H9 (cell line): Measurements from ENCODE around the gene BHLHA9. TPM values are rescaled to one million over a fixed set of nuclear protein-coding genes. Genes with fewer than 3 reads are reported as not detected.
"Not testable (repeated sequence)": the region's sequence is repeated elsewhere in the genome, so short reads cannot be mapped to it uniquely, and the experiment has no call there.

Source experiments
- DNase-seq: peaks from one replicate; pipeline ENCODE4 v3.0.0-alpha.2; 2017
- H2AFZ ChIP-seq: one replicate; pipeline ENCODE4 v1.6.1; 2013; ENCODE audit warnings: mild to moderate bottlenecking, low read length, control low read depth, moderate library complexity
- H2AK5ac ChIP-seq: 2 replicates; pipeline ENCODE4 v1.6.1; 2013; ENCODE audit warnings: low read length, control low read depth, mixed read lengths; ENCODE audit not compliant: insufficient read length
- H2BK120ac ChIP-seq: one replicate; pipeline ENCODE4 v1.6.1; 2013; ENCODE audit warnings: low read depth, mild to moderate bottlenecking, low read length, control low read depth, inconsistent platforms; ENCODE audit not compliant: poor library complexity, severe bottlenecking
- H2BK12ac ChIP-seq: 2 replicates; pipeline ENCODE4 v1.6.1; 2013; ENCODE audit warnings: low read length, control low read depth, mixed read lengths, low read depth; ENCODE audit not compliant: insufficient read length
- H2BK15ac ChIP-seq: 2 replicates; pipeline ENCODE4 v1.6.1; 2013; ENCODE audit warnings: low read depth, low read length, control low read depth
- H2BK20ac ChIP-seq: one replicate; pipeline ENCODE4 v1.6.1; 2013; ENCODE audit warnings: low read depth, mild to moderate bottlenecking, low read length, control low read depth, inconsistent platforms; ENCODE audit not compliant: poor library complexity, severe bottlenecking
- H2BK5ac ChIP-seq: 2 replicates; pipeline ENCODE4 v1.6.1; 2013; ENCODE audit warnings: low read length, control low read depth, mixed read lengths; ENCODE audit not compliant: insufficient read length
- H3K14ac ChIP-seq: 2 replicates; pipeline ENCODE4 v1.6.1; 2013; ENCODE audit warnings: low read length, control low read depth; ENCODE audit not compliant: insufficient read depth
- H3K18ac ChIP-seq: 2 replicates; pipeline ENCODE4 v1.6.1; 2013; ENCODE audit warnings: low read depth, mild to moderate bottlenecking, mixed read lengths, low read length, control low read depth; ENCODE audit not compliant: insufficient read length
- H3K23ac ChIP-seq: 2 replicates; pipeline ENCODE4 v1.6.1; 2013; ENCODE audit warnings: low read length, control low read depth, mixed read lengths, low read depth; ENCODE audit not compliant: insufficient read length
- H3K23me2 ChIP-seq: 2 replicates; pipeline ENCODE4 v1.6.1; 2013; ENCODE audit warnings: low read depth, mild to moderate bottlenecking, mixed read lengths, low read length, control low read depth; ENCODE audit not compliant: insufficient read length, poor library complexity, severe bottlenecking
- H3K27ac ChIP-seq: 2 replicates; pipeline ENCODE4 v1.5.1; 2013; ENCODE audit warnings: low read length, control low read depth, mixed read lengths, low read depth; ENCODE audit not compliant: insufficient read length
- H3K27me3 ChIP-seq: 2 replicates; pipeline ENCODE4 v1.6.1; 2013; ENCODE audit warnings: low read length, control low read depth, inconsistent platforms; ENCODE audit not compliant: insufficient read depth
- H3K4ac ChIP-seq: 2 replicates; pipeline ENCODE4 v1.6.1; 2013; ENCODE audit warnings: low read depth, mild to moderate bottlenecking, control low read depth, inconsistent platforms, low read length, moderate library complexity
- H3K4me1 ChIP-seq: 2 replicates; pipeline ENCODE4 v1.6.1; 2013; ENCODE audit warnings: low read length, control low read depth, inconsistent platforms; ENCODE audit not compliant: insufficient read depth
- H3K4me2 ChIP-seq: 2 replicates; pipeline ENCODE4 v1.6.1; 2013; ENCODE audit warnings: low read length, control low read depth, mixed read lengths; ENCODE audit not compliant: insufficient read length, insufficient read depth
- H3K56ac ChIP-seq: 2 replicates; pipeline ENCODE4 v1.6.1; 2013; ENCODE audit warnings: low read depth, mild to moderate bottlenecking, mixed read lengths, low read length, control low read depth; ENCODE audit not compliant: insufficient read length
- H3K79me1 ChIP-seq: 2 replicates; pipeline ENCODE4 v1.6.1; 2013; ENCODE audit warnings: low read depth, mild to moderate bottlenecking, moderate library complexity, low read length, control low read depth, inconsistent platforms; ENCODE audit not compliant: insufficient read depth, poor library complexity, severe bottlenecking
- H3K79me2 ChIP-seq: 2 replicates; pipeline ENCODE4 v1.6.1; 2013; ENCODE audit warnings: low read length, control low read depth, inconsistent platforms; ENCODE audit not compliant: insufficient read depth
- H3K9ac ChIP-seq: 2 replicates; pipeline ENCODE4 v1.6.1; 2013; ENCODE audit warnings: low read length, control low read depth, mixed read lengths; ENCODE audit not compliant: insufficient read length; ENCODE audit errors: extremely low read depth
- H3K9me3 ChIP-seq: one replicate; pipeline ENCODE4 v1.6.1; 2013; ENCODE audit warnings: low read depth, low read length, inconsistent platforms; ENCODE audit not compliant: control insufficient read depth
- H3T11ph ChIP-seq: one replicate; pipeline ENCODE4 v1.6.1; 2013; ENCODE audit warnings: mild to moderate bottlenecking, low read length, control low read depth, inconsistent platforms
- H4K20me1 ChIP-seq: one replicate; pipeline ENCODE4 v1.6.1; 2013; ENCODE audit not compliant: control insufficient read depth, insufficient read length, insufficient read depth
- H4K5ac ChIP-seq: 2 replicates; pipeline ENCODE4 v1.6.1; 2013; ENCODE audit warnings: low read depth, mild to moderate bottlenecking, mixed read lengths, low read length, control low read depth; ENCODE audit not compliant: insufficient read length
- H4K8ac ChIP-seq: replicated peaks from 2 replicates; pipeline ENCODE4 v1.6.1; 2013; ENCODE audit warnings: low read length, control low read depth, mixed read lengths, low read depth; ENCODE audit not compliant: insufficient read length
- H4K91ac ChIP-seq: 2 replicates; pipeline ENCODE4 v1.6.1; 2013; ENCODE audit warnings: low read depth, mild to moderate bottlenecking, moderate library complexity, mixed read lengths, low read length, control low read depth; ENCODE audit not compliant: insufficient read length
- H3K27ac Mint-ChIP-seq, 3 experiments: 2 replicates in 2 of 3; 3 replicates in 1 of 3; pipeline ENCODE4 v1.8.0; 2020 to 2021; ENCODE audit warnings: mixed read lengths in 3 of 3, mild to moderate bottlenecking in 1 of 3, moderate library complexity in 1 of 3
- H3K27me3 Mint-ChIP-seq: 2 replicates; pipeline ENCODE4 v1.8.0; 2021; ENCODE audit warnings: low read depth, mild to moderate bottlenecking, moderate library complexity, mixed read lengths
- H3K36me3 Mint-ChIP-seq, 3 experiments: 2 replicates in 2 of 3; 3 replicates in 1 of 3; pipeline ENCODE4 v1.8.0; 2020 to 2021; ENCODE audit warnings: low read depth in 3 of 3, mixed read lengths in 3 of 3; ENCODE audit not compliant: insufficient read depth in 1 of 3
- H3K4me1 Mint-ChIP-seq, 2 experiments: 2 replicates each; pipeline ENCODE4 v1.8.0; 2020; ENCODE audit warnings: mixed read lengths in 2 of 2
- H3K4me3 Mint-ChIP-seq, 2 experiments: 2 replicates in 1 of 2; 3 replicates in 1 of 2; pipeline ENCODE4 v1.8.0; 2020 to 2021; ENCODE audit warnings: mild to moderate bottlenecking in 2 of 2, mixed read lengths in 2 of 2, moderate library complexity in 1 of 2
- H3K9me3 Mint-ChIP-seq, 2 experiments: 2 replicates in 1 of 2; 3 replicates in 1 of 2; pipeline ENCODE4 v1.8.0; 2020; ENCODE audit warnings: mild to moderate bottlenecking in 2 of 2, mixed read lengths in 2 of 2, moderate library complexity in 1 of 2
- WGBS: extraction: QIAGEN DNeasy Blood & Tissue Kit; methylation state at CpG from one replicate; pipeline ENCODE4 v1.1.7; 2013; ENCODE audit warnings: missing lambda C conversion rate, low lambda C conversion rate, mixed read lengths; ENCODE audit not compliant: insufficient read length; ENCODE audit errors: extremely low coverage; 5-methylcytosine and 5-hydroxymethylcytosine counted together
- total RNA-seq: library from RNA; stranded (reverse); gene quantifications from 2 replicates; pipeline ENCODE4 v1.2.1, GENCODE V29; 2021
- TF ChIP-seq, protein P1 (sequence below): fragments of 200-600 bp; sonication (generic); conservative IDR thresholded peaks from 3 replicates; pipeline ENCODE4 v1.8.0; 2021; ENCODE audit warnings: antibody characterized with exemption, mild to moderate bottlenecking

Gene BHLHA9
- total RNA-seq, 1 experiment from 2014 or later = not detected

DNA sequence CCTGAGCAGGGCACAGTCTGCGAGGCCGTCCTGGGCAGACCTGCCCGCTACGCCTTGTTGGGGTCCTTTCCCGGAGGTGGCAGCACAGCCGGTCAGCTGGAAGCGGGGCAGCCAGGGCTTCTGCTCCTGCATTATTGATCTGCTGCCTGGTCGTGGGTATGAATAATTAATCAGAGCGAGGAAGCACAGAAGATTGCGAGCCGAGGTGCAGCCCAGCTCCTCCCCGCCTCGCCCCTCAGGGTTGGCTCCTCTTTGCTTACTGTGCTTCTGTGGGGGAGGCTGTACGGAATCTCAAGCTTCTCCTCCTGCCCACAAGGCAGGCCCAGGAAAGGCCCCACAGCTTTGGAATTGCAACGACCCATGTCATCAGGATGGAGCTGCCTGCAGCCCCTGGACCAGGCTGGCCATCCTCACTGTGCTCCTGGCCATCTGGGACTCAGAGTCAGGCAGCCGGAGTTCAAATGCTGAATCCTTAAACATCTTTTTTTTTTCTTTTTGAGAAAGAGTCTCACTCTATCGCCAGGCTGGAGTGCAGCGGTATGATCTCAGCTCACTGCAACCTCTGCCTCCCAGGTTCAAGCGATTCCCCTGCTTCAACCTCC, 34.8 kb downstream of the BHLHA9 start:
- Histone ChIP-seq H3K9ac (no peak overlapping the region), H3K18ac (no peak overlapping the region), H2BK5ac (no peak overlapping the region), H3K27me3 (no peaks in the 10 kb centered on the region), H4K8ac (no peak overlapping the region), H2BK120ac (no peak overlapping the region), H3K4me2 (no peak overlapping the region), H3K23me2 (no peaks in the 10 kb centered on the region), H3K79me1 (no peaks in the 10 kb centered on the region), H2BK20ac (no peak overlapping the region), H2AFZ (no peak overlapping the region), H3K4me1 (no peaks in the 10 kb centered on the region), H3K9me3 (no peaks in the 10 kb centered on the region), H2AK5ac (no peak overlapping the region), H4K91ac (no peak overlapping the region), H3K23ac (no peak overlapping the region), H3K27ac (no peak overlapping the region), H4K5ac (no peak overlapping the region), H4K20me1 (no peaks in the 10 kb centered on the region), H3K56ac (no peak overlapping the region), H3T11ph (no peak overlapping the region), H2BK12ac (no peak overlapping the region), H3K4ac (no peak overlapping the region), H2BK15ac (no peak overlapping the region), H3K14ac (no peak overlapping the region), H3K79me2 (no peaks in the 10 kb centered on the region)
- Mint-ChIP-seq H3K27ac (no peak overlapping the region), H3K9me3 (no peaks in the 10 kb centered on the region), H3K27me3 (peaks cover 20% of the 10 kb centered on the region), H3K36me3 (no peaks in the 10 kb centered on the region), H3K4me3 (no peak overlapping the region), H3K4me1 (peaks cover 0 to 2% of the 10 kb centered on the region in 2 experiments; a peak in 1 of 4 replicates)
- TF ChIP-seq, protein P1, sequence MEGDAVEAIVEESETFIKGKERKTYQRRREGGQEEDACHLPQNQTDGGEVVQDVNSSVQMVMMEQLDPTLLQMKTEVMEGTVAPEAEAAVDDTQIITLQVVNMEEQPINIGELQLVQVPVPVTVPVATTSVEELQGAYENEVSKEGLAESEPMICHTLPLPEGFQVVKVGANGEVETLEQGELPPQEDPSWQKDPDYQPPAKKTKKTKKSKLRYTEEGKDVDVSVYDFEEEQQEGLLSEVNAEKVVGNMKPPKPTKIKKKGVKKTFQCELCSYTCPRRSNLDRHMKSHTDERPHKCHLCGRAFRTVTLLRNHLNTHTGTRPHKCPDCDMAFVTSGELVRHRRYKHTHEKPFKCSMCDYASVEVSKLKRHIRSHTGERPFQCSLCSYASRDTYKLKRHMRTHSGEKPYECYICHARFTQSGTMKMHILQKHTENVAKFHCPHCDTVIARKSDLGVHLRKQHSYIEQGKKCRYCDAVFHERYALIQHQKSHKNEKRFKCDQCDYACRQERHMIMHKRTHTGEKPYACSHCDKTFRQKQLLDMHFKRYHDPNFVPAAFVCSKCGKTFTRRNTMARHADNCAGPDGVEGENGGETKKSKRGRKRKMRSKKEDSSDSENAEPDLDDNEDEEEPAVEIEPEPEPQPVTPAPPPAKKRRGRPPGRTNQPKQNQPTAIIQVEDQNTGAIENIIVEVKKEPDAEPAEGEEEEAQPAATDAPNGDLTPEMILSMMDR = no peak
- DNase-seq = no peak
- no CpG with 5 or more reads among the region's 19 CpGs for WGBS

DNA sequence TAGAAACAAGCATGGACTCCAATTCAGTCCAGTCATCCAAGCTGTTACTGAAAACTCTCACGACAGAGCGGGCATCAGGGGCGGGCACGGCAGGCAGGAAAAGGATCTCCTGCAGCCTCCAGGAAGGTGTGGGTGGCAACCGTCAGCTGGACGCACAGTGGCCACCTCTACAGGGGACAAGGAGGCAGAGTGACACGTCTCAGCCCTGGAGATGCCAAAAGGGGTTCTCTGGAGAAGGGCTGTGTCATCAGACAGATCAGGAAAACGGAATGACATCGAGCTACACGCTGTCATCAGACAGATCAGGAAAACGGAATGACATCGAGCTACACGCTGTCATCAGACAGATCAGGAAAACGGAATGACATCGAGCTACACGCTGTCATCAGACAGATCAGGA, 37.6 kb downstream of the BHLHA9 start:
- H3K18ac ChIP-seq, H3K4me2 ChIP-seq, H3K9me3 ChIP-seq, H3K56ac ChIP-seq, H2BK15ac ChIP-seq, H2BK5ac ChIP-seq, H3K4me1 ChIP-seq, H3K4ac ChIP-seq, H3K23me2 ChIP-seq, H4K5ac ChIP-seq, H4K91ac ChIP-seq, H3K9me3 Mint-ChIP-seq, DNase-seq, H2AK5ac ChIP-seq, H3K79me1 ChIP-seq, H3K23ac ChIP-seq, H4K20me1 ChIP-seq, H3K79me2 ChIP-seq, H3K4me1 Mint-ChIP-seq, H2BK20ac ChIP-seq, H3K27me3 ChIP-seq, H3K4me3 Mint-ChIP-seq, H2BK120ac ChIP-seq, H3T11ph ChIP-seq, H4K8ac ChIP-seq, H3K9ac ChIP-seq, H3K27ac Mint-ChIP-seq, H2AFZ ChIP-seq, H3K36me3 Mint-ChIP-seq, H3K14ac ChIP-seq, H3K27ac ChIP-seq, H2BK12ac ChIP-seq: not testable (repeated sequence)
- no CpG with 5 or more reads among the region's 16 CpGs for WGBS
- H3K27me3 Mint-ChIP-seq = peaks cover 18% of the 10 kb centered on the region
